DMS153 (cell line): ENCODE results near the gene GRAP2.
"Not testable (repeated sequence)": the region's sequence is repeated elsewhere in the genome, so short reads cannot be mapped to it uniquely, and the experiment has no call there.

Source experiments
- DNase-seq: peaks from one replicate; lab custom pipeline; 2025; lab: John Stamatoyannopoulos, UW

Gene GRAP2

DNA sequence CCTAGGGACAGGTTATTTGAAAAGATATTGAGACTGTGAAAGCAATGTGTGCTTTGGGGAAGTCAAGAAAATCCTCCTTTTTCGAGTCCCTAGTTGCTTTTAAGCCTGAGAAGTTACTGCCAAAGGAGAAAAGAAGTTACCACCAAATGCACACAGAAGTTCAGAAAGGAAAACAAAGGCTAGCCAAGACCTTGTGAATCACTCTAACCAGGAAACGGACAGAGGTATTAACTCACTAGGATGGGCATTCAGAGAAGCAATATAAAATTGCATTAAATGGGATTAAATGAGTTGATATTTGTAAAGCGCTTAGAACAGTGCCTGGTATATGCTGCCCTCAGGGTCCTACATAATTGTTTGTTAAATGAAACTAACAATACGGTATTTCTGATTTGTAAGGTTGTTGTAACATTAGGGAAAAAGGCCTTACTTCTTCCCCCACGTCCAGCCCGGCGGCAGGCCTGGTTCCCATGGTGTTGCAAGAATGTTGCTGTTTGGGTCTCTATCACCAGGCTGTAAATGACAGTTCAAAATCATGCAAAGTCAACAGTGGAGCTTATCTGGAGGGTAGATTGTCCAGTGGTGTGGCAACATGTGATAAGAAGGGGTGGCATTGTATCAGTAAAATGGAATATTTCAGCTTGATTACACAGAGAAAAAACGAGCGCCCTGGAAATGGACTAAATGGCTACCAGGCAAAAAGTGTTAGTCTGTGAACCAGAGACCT is 66.4 kb downstream of the GRAP2 start:
- DNase-seq, result no peak

DNA sequence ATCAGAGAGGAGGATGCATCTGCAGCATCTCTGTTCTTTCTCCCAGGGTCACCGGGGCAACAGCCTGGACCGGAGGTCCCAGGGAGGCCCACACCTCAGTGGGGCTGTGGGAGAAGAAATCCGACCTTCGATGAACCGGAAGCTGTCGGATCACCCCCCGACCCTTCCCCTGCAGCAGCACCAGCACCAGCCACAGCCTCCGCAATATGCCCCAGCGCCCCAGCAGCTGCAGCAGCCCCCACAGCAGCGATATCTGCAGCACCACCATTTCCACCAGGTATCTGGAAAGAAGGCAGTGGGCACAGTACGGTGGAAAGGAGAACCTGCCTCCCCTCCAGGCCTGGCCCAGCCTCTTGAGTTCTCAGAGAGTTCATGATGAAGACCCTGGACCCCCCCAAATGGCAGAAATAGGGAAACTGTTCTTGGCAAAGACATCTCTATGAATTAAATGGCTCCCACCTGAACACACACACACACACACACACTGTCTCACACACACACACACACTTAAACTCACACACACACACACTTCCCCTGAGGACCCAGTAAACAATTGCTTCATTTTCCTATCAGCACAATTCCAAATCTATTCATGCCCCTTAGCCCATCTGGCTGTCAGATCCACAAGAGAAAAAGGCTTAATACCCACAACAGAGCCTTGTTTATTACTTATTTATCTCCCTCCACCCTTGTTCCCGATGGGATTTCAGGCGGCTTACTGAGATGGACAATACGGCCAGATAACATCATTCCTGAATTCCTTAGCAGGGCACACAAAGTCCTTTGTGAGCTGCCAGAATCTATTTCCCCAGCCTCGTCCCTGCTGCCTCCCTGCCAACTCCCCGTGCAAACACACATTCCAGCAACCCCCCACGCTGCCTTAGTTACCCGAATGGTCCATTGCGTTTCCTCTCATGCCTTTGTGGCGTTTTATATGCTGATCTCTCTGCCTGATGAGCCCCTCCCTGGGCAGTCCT is 67.4 kb downstream of the GRAP2 start:
- no peak for DNase-seq

DNA sequence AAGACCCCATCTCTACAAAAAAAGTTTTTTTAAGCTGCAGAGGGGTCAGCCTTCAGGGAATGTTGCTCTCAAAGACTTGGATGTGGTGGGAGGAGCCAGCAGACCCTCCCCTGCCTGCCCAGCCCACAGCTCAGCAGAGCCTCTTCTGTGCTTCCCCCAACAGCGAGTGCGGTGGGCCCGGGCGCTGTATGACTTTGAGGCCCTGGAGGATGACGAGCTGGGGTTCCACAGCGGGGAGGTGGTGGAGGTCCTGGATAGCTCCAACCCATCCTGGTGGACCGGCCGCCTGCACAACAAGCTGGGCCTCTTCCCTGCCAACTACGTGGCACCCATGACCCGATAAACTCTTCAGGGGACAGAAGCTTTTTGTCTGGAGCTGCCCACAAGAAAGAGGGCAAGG is 69.9 kb downstream of the GRAP2 start:
- DNase-seq, result no peak

DNA sequence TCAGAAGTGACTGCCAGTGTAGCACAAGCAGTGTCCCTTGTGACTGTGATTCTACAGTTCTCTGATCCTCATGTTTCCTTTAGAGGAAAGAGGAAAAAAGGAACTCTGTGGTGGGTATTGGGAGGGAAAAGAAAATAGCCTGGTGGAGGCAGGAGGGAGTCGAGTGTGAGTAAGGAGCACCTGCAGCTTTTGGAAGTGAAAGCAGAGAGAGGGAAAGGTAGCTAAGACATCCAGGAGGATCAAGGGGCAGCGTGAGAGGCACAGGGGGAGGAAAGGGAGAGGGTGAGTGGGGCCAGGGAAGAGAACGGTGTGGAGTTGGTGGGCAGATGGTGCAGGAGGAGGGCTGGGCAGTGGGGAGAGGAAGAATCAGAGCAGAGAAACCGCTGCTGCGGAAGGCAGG is 71.8 kb downstream of the GRAP2 start:
- DNase-seq, result no peak

DNA sequence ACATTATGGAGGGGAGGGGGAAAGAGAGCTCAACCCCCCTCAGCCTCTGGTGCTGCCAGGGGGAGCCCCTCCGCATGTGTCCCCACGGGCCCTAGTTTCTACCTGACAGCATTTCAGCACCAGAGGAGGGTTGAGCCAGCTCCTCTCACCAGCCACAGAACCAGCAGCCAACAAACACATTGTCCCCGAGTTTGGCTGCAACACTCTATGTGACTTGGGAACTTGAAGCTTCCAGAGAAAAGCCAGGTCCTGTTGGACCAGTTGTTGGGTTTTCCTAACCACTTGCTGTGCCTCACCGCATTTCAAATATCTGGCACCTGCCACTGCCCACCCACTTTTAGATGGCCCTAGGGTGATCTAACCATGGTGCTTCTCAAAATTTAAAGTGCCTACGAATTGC is 72.8 kb downstream of the GRAP2 start:
- no peak for DNase-seq

DNA sequence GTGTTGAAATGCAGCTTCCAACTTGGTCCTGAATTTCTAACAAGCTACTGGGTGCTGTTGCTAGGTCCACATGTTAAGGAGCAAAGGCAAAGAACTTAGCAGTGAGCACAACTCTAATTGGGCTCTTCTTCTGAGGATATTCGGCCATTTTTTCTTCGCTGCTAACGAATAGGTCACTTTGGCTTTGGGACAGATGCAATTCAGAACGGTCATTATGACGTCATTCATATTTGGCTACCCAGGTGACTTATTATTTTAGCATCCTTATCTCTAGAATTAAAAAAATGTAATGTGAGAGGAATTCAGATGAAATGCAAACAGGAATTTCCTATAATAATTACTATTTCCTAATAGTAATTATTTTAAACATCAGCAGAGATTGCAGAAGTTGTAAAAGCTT is 73.2 kb downstream of the GRAP2 start:
- no peak for DNase-seq

DNA sequence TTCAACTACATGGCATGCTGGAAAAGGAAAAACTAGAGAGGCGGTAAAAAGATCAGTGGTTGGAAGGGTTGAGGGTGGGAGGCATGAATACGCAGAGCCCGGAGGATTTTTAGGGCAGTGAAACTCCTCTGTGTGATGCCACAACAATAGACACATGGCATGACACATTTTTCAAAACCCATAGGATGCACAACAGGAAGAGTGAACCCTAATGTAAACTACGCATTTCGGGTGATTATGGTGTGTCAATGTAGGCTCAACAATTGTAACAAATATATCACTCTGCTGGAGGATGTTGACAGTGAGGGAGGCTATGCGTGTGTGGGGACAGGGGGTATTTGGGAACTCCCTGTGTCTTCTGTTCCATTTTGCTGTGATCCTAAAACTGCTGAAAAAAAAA is 78.2 kb downstream of the GRAP2 start:
- no peak for DNase-seq

DNA sequence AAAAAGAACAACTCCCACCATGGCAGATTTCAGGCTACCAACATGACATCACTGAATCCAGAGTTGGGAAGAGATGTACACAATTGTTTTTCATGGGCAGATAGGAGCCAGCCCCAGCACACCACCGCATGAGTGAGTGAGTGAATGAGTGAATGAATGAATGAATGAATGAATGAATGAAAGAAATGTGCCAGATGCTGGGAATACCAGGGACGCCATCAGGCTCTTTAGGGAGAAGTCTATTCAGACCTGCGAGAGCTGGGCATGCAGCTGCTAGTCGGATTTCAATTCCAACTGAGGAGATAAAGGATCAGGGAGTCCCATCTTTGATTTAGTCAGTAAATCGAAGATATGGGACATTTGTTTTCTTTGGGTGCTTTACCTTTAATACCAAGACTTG is 78.6 kb downstream of the GRAP2 start:
- no peak for DNase-seq

DNA sequence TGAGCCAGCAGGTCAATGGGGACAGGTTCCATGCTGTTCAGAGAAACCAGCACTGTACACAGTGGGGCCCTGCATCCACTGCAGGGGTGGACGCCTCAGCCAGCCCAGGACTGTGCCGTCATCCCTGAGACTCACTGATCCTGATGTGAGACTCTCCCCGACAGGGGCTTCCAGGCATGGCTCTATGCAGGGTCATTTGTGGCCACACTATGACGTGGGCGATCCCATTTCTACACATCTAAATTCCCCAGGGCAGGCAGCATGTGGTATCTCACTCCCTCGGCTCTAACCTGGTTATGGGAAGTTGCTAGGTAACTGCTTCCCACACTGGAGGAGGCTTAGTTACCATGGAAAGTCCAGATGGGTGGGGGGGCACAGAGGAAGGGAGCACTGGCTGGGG is 79.7 kb downstream of the GRAP2 start:
- no peak for DNase-seq

DNA sequence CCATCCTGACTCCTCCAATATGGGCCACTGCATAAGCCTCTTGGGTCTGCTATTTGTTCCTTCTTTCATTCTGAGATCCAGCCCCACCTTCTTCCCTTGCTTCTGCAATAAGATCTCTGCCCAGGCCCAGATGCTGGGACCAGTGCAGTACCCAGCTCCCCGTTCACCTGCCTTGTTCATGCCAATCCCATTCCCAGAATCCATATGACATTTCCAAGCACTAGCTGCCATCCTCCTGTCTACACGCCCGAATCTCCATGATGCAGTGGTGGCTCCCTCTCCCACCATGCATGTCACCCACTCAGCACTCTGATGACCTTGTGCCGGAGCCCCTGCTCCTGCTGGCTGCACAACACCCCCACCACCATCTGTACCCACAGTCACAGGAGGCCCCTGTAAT is 82.5 kb downstream of the GRAP2 start:
- DNase-seq, result no peak

DNA sequence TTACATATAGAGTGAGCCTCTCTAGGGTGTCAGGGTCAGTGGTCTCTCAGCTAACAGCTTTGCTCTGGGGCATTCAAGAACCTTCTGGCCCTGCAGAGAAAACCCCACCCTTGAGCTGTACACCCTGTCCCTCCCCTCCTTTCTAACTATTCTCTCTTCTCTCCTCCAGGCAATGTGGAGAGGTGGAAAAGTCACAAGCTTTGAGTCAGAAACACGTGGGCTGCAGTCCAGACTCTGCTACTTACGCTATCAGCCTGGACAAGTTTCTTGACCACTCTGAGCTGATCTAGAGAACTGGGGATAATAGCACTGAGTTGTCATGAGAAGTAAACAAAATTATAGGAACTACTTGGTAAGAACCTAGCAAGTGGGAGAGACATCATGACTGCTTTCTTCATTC is 83.1 kb downstream of the GRAP2 start:
- no peak for DNase-seq

DNA sequence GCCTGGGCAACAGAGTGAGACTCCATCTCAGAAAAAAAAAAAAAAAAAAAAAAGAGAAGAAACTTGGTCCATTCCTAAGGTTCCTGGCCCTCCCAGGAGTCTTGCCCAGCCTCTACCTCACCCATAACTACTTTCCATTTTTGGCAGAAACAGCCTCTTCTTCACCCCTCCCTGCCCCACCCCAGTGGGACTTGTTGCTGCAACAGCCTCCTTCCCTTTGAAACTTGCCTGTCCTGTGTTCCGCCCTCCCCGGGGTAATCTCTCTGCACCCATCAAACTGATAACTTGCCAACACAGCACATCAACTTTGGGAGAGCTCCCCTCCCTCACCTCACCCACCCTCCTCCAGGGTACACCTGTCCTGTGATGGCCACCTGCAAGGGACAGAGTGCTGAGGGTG is 83.9 kb downstream of the GRAP2 start:
- DNase-seq, result no peak

DNA sequence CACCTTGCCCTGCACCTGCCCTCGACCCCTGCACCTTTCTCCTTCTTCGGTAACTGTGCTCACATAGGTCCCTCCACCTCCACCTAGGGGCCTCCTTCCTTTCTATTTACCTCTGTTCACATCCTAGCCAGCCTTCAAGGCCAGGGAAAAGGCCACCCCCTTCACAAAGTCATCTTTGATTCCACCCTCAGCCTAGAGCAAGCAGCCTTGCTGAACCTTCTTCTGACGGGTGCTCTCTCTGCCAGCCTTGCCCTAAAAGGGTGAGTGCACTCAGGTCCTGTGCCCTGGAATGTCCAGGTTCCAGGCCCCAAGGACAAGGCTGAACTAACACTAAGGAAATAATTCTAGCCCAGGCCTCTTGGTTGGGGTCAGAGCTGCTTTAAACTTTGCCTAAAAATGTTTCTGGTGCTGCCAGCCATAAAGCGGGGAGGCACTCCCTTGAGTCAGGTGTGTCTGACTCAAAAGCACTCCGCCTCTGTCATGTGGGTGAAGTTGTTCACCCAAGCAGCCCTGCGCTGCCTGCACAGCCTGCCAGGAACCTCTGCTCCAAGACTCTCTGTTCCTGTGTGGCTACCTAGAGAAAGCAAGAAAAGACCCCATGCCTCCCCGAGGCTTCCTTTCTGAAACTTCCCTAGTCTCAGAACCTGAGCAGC is 84.6 kb downstream of the GRAP2 start:
- DNase-seq, result no peak

DNA sequence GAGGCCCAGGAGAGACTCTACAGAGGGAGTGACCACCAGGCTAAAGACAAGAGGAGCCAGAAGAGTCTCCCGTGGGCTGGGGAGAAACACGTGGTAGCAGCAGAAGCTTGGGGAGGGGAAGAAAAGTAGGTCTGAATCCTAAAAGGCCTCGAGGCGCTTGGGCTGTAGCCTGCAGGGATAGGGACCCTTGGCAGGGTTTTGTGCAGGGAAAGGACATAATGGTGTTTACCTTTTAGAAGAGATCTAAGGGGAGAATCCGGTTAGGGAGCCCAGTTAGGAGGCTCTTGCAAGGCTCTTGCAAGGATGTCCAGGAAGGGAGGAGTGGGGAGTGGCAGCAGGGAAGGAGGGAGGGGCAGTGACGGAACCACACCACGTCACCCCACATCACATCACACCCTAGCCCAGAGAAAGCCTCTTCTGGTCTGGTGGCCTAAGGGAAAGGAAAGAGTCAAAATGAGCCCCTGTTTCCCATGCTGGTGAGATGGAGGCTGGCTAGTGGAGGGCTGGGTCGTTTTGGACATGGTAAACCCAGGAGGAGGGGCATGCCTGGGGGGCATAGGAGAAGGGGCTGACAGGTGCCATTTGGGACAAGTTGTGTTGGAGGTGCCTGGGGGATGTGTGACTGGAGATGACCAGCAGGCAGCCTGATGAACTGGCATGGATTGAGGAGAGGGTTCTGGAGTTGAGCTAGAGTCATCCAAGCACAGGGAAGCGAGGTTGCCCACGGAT is 87.7 kb downstream of the GRAP2 start:
- no peak for DNase-seq

DNA sequence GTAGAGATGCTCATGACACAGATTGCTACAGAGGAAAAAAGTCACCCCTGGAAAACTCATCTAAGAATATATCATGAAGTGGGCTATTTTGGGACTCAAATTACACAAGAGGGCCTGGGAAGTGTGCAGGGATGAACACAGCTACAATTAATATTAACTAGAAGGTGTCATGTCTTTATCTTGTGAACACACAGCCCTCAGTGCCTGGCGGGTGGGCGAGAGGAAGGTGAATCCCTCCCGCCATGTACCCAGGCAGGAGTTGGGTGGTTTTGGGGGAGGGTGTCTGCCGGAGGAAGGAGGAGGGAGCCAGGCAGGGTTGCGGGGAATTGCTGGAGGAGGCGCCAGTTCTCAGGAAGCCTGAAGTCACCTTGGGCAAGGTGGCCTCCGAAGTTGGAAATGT is 88.7 kb downstream of the GRAP2 start:
- no peak for DNase-seq

DNA sequence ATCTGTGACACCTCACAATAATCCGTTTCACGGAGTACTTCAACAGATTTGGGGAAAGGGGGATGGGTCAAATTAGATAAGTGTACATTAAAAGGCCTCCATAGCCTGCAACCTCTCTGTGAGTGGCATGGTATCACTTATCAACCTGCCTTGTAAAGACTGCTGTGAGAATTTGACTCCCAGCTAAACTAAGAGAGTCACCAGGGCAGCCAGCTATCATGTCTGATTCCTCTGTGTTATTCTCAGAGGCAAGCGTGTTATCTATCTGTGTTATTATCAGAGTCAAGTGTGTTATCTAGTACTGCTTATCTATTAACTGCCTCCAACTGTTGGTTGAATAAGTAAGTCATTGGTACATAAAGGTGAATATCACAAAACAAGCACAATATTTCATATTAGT is 89.8 kb downstream of the GRAP2 start:
- no peak for DNase-seq

DNA sequence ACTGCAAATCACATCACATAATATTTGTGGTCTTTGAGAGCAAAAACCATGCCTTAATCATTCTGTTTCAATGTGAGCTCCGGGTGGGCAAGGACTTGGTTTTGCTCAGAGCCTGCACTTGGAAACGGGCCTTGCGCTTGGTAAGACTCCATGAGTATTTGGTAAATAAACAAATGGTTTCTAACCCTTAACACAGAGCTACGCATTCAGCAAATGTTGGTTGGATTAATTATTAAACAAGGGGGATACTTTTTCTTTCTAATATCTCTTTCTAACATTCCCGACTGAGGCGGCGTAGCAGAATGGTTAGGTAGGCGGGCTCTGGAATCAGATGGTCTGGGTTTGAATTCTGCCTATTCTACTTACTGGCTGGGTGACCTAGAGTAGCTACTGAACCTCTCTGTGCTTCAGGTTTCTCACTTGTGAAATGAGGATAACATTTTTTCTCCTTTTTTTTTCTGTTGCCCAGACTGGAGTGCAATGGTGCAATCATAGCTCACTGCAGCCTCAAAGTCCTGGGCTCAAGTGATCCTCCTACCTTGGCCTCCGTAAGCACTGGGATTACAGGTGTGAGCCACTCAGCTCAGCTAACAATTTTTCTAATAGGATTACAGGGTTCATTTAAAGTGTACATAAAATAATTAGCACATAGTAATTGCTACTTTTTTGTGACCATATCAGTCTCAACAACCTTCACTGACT is 90.4 kb downstream of the GRAP2 start:
- no peak for DNase-seq

DNA sequence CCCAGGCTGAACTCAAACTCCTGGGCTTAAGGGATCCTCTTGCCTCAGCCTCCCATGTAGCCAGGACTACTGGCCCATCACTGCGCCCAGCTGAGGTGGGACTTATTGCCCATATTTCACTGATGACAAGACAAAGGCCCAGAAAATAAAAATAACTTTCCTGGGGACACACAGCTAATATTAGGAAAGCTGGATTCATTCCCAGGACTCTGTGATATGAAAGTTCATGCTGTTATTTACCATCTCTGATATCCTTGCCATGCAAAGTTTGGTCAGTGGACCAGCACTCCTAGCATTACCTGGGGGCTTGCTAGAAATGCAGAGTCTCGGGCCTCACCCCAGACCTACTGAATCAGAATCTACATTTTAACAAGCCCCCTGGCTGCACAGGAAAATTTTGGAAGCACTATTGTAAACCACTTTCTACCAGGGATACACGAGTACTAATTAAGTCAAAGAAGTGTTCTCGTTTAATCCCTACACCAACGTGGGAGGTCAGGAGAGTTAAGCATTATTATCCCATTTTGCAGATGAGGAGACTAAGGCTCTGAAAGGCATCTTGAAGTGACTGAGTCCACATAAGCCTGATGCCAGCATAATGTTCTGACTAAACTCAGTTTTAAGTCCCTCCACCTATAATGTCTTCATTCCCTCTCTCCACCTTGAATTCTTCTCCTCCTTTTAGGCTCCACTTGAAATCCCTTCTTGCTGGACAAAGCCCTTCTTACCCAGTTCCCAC is 91.4 kb downstream of the GRAP2 start:
- no peak for DNase-seq

DNA sequence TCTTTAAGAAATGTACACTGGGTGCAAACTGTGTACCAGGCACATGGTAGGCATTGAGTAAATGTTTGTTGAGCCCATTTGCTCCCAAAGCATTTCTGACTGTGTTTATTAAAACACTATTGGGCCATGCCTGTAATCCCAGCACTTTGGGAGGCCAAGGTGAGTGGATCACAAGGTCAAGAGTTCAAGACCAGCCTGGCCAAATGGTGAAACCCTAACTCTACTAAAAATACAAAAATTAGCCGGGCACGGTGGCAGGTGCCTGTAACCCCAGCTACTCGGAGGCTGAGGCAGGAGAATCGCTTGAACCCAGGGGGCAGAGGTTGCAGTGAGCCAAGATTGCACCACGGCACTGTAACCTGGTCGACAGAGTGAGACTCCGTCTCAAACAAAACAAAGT is 92.0 kb downstream of the GRAP2 start:
- not testable (repeated sequence) for DNase-seq

DNA sequence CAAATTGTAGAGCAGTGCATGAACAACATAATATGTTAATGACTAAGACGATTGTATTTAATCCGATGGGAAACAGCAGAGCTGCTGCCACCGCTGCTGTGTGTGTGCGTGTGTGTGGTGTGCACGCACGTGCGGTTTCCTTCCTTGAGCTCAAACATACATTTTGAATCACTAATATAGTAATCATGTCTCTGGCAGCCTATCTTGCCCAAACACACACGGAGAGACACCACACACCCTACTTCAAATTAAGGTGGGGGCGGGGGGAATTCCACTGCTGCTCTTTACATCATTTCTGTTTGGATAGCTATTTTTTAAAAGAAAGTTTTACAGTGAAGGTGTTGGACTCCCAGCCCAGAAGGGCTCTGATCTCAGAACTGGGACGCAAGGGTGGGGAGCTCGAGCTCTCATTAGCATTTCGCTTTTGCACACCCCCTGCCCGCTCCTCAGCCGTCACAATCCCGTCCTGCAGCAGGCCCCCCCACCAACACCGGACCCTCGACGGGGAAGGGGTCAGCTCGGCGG is 93.2 kb downstream of the GRAP2 start:
- no peak for DNase-seq
